ENCODE measurements around the gene PHF11.
"Not testable (repeated sequence)": the region's sequence is repeated elsewhere in the genome, so short reads cannot be mapped to it uniquely, and the experiment has no call there.

DNA sequence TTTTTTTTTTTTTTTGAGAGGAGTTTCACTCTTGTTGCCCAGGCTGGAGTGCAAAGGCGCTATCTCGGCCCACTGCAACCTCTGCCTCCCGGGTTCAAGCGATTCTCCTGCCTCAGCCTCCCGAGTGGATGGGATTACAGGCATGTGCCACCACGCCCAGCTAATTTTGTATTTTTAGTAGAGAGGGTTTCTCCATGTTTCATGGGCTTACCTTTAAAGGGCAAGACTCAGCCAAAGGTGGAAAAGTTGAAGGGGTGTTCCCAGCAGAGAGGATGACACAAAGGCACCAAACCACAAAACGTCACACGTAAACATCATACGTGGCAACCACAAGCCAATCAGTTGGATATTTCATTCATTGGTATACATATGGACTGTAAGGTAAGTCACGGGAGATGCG is 1.1 kb downstream of the PHF11 start:
- TF ChIP-seq CTCF (IDR thresholded peaks at IDR 0.05; ENCODE audit: borderline replicate concordance, extremely low read depth, low read length, poor library complexity, severe bottlenecking); EZH2 (IDR thresholded peaks at IDR 0.05; ENCODE audit: borderline replicate concordance, low read depth, low read length, severe bottlenecking): not testable (repeated sequence)

Data from DND-41 (cell line).